IMR-90 (cell line): ENCODE measurements around the gene CEMP1. TPM values are rescaled to one million over a fixed set of nuclear protein-coding genes. Genes with fewer than 3 reads are reported as not detected.

ENCODE experiments used
- ATAC-seq: fragments of 200-7000 bp; cut with Tn5 transposase; 2 replicates; pipeline ENCODE4 v1.9.1; 2020; ENCODE audit warnings: low read depth, mild to moderate bottlenecking, moderate library complexity
- BruUV-seq: library from RNA; stranded (reverse); fragments of 400-500 nt; replicated peaks from 2 replicates; lab custom pipeline; 2021; lab: Mats Ljungman, UMichigan
- CTCF ChIA-PET: fragments of 300-600 bp; formaldehyde crosslinking; extraction: SDS; loops from one replicate; lab custom pipeline; 2021; ENCODE audit warnings: antibody characterized with exemption; lab: Yijun Ruan, JAX
- POLR2A ChIA-PET: fragments of 300-600 bp; sonication (Branson Sonifier 250); formaldehyde crosslinking; loops from one replicate; lab custom pipeline; 2022; ENCODE audit warnings: antibody characterized with exemption; ENCODE audit not compliant: unreplicated experiment; lab: Charles Lee
- DNase-seq: peaks from one replicate; pipeline ENCODE4 v3.0.0; 2013
- H2AFZ ChIP-seq: replicated peaks from 2 replicates; pipeline ENCODE3; 2013; ENCODE audit warnings: low read length, mild to moderate bottlenecking; ENCODE audit not compliant: poor library complexity
- H2AK5ac ChIP-seq: 2 replicates; pipeline ENCODE4 v1.6.1; 2013; ENCODE audit warnings: low read depth, low read length, inconsistent platforms
- H2AK9ac ChIP-seq: replicated peaks from 2 replicates; pipeline ENCODE3; 2013; ENCODE audit warnings: mild to moderate bottlenecking, low read depth, low read length, moderate library complexity; ENCODE audit not compliant: poor library complexity
- H2BK120ac ChIP-seq: 2 replicates; pipeline ENCODE4 v1.6.1; 2013; ENCODE audit warnings: low read depth, low read length, inconsistent platforms
- H2BK15ac ChIP-seq: 3 replicates; pipeline ENCODE4 v1.6.1; 2013; ENCODE audit warnings: low read depth, low read length, inconsistent platforms
- H2BK20ac ChIP-seq: 2 replicates; pipeline ENCODE4 v1.6.1; 2013; ENCODE audit warnings: low read depth, mild to moderate bottlenecking, inconsistent platforms, low read length, moderate library complexity
- H2BK5ac ChIP-seq: 2 replicates; pipeline ENCODE4 v1.6.1; 2013; ENCODE audit warnings: mild to moderate bottlenecking, low read depth, low read length, inconsistent platforms; ENCODE audit not compliant: poor library complexity, severe bottlenecking
- H3K14ac ChIP-seq: replicated peaks from 2 replicates; pipeline ENCODE4 v1.6.1; 2013; ENCODE audit warnings: low read depth, low read length, inconsistent platforms
- H3K18ac ChIP-seq: 2 replicates; pipeline ENCODE4 v1.6.1; 2013; ENCODE audit warnings: low read depth, low read length, control low read depth
- H3K23ac ChIP-seq: 2 replicates; pipeline ENCODE4 v1.6.1; 2013; ENCODE audit warnings: low read depth, low read length, inconsistent platforms
- H3K27ac ChIP-seq: 2 replicates; pipeline ENCODE4 v1.5.1; 2013; ENCODE audit warnings: mild to moderate bottlenecking, control low read depth, low read length; ENCODE audit not compliant: insufficient read depth
- H3K27me3 ChIP-seq: 2 replicates; pipeline ENCODE4 v1.6.1; 2013; ENCODE audit warnings: low read length; ENCODE audit not compliant: control insufficient read depth, insufficient read depth
- H3K36me3 ChIP-seq: 2 replicates; pipeline ENCODE4 v1.6.1; 2013; ENCODE audit warnings: low read length, mixed read lengths; ENCODE audit not compliant: control insufficient read depth, insufficient read depth
- H3K4ac ChIP-seq: 2 replicates; pipeline ENCODE4 v1.6.1; 2013; ENCODE audit warnings: low read depth, low read length, inconsistent platforms
- H3K4me1 ChIP-seq: 2 replicates; pipeline ENCODE4 v1.6.1; 2013; ENCODE audit warnings: low read length, mixed read lengths; ENCODE audit not compliant: control insufficient read depth, insufficient read depth
- H3K4me2 ChIP-seq: 2 replicates; pipeline ENCODE4 v1.6.1; 2013; ENCODE audit warnings: low read depth, mild to moderate bottlenecking, control low read depth, low read length, moderate library complexity
- H3K4me3 ChIP-seq: 2 replicates; pipeline ENCODE4 v1.5.1; 2013; ENCODE audit warnings: low read depth, mild to moderate bottlenecking, control low read depth, low read length, moderate library complexity; ENCODE audit not compliant: insufficient read depth
- H3K56ac ChIP-seq: 2 replicates; pipeline ENCODE4 v1.6.1; 2013; ENCODE audit warnings: low read length, inconsistent platforms; ENCODE audit not compliant: insufficient read depth; ENCODE audit errors: extremely low read depth
- H3K79me1 ChIP-seq, 2 experiments: 2 replicates each; pipeline ENCODE4 v1.6.1; 2013; ENCODE audit warnings: low read length in 2 of 2, inconsistent platforms in 1 of 2, low read depth in 1 of 2
- H3K9ac ChIP-seq: 2 replicates; pipeline ENCODE4 v1.6.1; 2013; ENCODE audit warnings: low read depth, low read length, control low read depth
- H3K9me1 ChIP-seq: 2 replicates; pipeline ENCODE4 v1.6.1; 2013; ENCODE audit warnings: low read length, inconsistent platforms; ENCODE audit not compliant: insufficient read depth
- H3K9me3 ChIP-seq: 2 replicates; pipeline ENCODE4 v1.6.1; 2013; ENCODE audit warnings: low read length; ENCODE audit not compliant: control insufficient read depth, insufficient read depth
- H4K20me1 ChIP-seq: 2 replicates; pipeline ENCODE4 v1.6.1; 2013; ENCODE audit warnings: low read length, inconsistent platforms; ENCODE audit not compliant: insufficient read depth
- H4K5ac ChIP-seq: 2 replicates; pipeline ENCODE4 v1.6.1; 2013; ENCODE audit warnings: mild to moderate bottlenecking, low read depth, low read length, control low read depth
- H4K8ac ChIP-seq, 2 experiments: 2 replicates each; pipeline ENCODE4 v1.6.1; 2013; ENCODE audit warnings: low read depth in 2 of 2, low read length in 2 of 2, control low read depth in 1 of 2, inconsistent platforms in 1 of 2
- H4K91ac ChIP-seq: 2 replicates; pipeline ENCODE4 v1.6.1; 2013; ENCODE audit warnings: low read depth, low read length, inconsistent platforms; ENCODE audit not compliant: insufficient read depth
- CHD1 ChIP-seq: IDR thresholded peaks from 2 replicates; pipeline ENCODE4 v1.6.1; 2012; ENCODE audit warnings: low read depth, low read length, improper control_type of control experiment
- ELK1 ChIP-seq: fragments of 150-350 bp; IDR thresholded peaks from 2 replicates; pipeline ENCODE4 v1.6.1; 2016; ENCODE audit warnings: low read depth, mild to moderate bottlenecking, low read length, moderate library complexity, borderline replicate concordance
- MAFK ChIP-seq: IDR thresholded peaks from 2 replicates; pipeline ENCODE4 v1.6.1; 2012; ENCODE audit warnings: low read depth, low read length, improper control_type of control experiment
- MXI1 ChIP-seq: IDR thresholded peaks from 2 replicates; pipeline ENCODE4 v1.6.1; 2012; ENCODE audit warnings: low read depth, mild to moderate bottlenecking, low read length, moderate library complexity, borderline replicate concordance
- NFE2L2 ChIP-seq: fragments of 150-350 bp; IDR thresholded peaks from 2 replicates; pipeline ENCODE4 v1.6.1; 2016; ENCODE audit warnings: low read depth, mild to moderate bottlenecking, low read length
- POLR2A ChIP-seq: IDR thresholded peaks from 2 replicates; pipeline ENCODE4 v1.6.1; 2012; ENCODE audit warnings: mild to moderate bottlenecking, low read depth, low read length
- RCOR1 ChIP-seq: IDR thresholded peaks from 2 replicates; pipeline ENCODE4 v1.6.1; 2012; ENCODE audit warnings: mild to moderate bottlenecking, low read length, improper control_type of control experiment; ENCODE audit not compliant: insufficient replicate concordance
- USF2 ChIP-seq: fragments of 150-350 bp; IDR thresholded peaks from 2 replicates; pipeline ENCODE4 v1.6.1; 2017; ENCODE audit warnings: mild to moderate bottlenecking, antibody characterized with exemption, low read length, low read depth
- WGBS, 2 experiments: methylation state at CpG; one replicate each; pipeline versions ENCODE4 v1.1.5 to v1.1.7; 2013; ENCODE audit warnings: missing lambda C conversion rate in 2 of 2; ENCODE audit not compliant: insufficient read length in 1 of 2; ENCODE audit errors: extremely low coverage in 2 of 2; 5-methylcytosine and 5-hydroxymethylcytosine counted together
- dilution Hi-C: fragments of 300-500 bp; cut with HindIII; formaldehyde crosslinking; loops from one replicate; pipeline ENCODE4 v1.14.3; 2018; ENCODE audit warnings: low sequenced_read_pairs; ENCODE audit not compliant: unreplicated experiment
- in situ Hi-C: fragments of 300-500 bp; cut with MboI; formaldehyde crosslinking; loops from 3 replicates; pipeline ENCODE4 v1.14.3; 2019; ENCODE audit warnings: low sequenced_read_pairs, inconsistent platforms, mixed read lengths
- intact Hi-C: fragments of 100-400 bp; cut with micrococcal nuclease; formaldehyde crosslinking; loops from 2 replicates; pipeline ENCODE4 v1.10.0; 2022
- polyA plus RNA-seq, 3 experiments: library from polyadenylated mRNA; depleted of rRNA; stranded (reverse); fragments of >200 nt; gene quantifications; 2 replicates each; pipeline ENCODE4 v1.2.3, GENCODE V29; 2012; ENCODE audit warnings: low replicate concordance in 1 of 3
- total RNA-seq: library from RNA; depleted of rRNA; stranded (reverse); fragments of >200 nt; gene quantifications from 2 replicates; pipeline ENCODE4 v1.2.3, GENCODE V29; 2012

The CEMP1 gene
- total and polyA plus RNA-seq, 2 of the 4 experiments (the other 2 are of a cell fraction): not detected

- Histone ChIP-seq H3K56ac (no peak overlapping the region), H2AFZ (no peak overlapping the region), H3K36me3 (peaks cover 57% of the 10 kb centered on the region), H3K27ac (no peak overlapping the region), H3K18ac (no peak overlapping the region), H2BK15ac (no peak overlapping the region), H3K4ac (no peak overlapping the region), H2BK120ac (no peak overlapping the region), H4K20me1 (no peaks in the 10 kb centered on the region; the same call in none of the 2 replicates), H3K4me1 (peaks cover 4% of the 10 kb centered on the region), H2BK20ac (no peak overlapping the region), H3K4me3 (no peak overlapping the region), H3K27me3 (no peaks in the 10 kb centered on the region), H3K79me1 (peaks cover 15 to 44% of the 10 kb centered on the region in 2 experiments), H2AK9ac (peak overlapping the region; percentile 39), H4K91ac (no peak overlapping the region), H3K9ac (no peak overlapping the region), H2BK5ac (no peak overlapping the region), H4K5ac (no peak overlapping the region), H3K9me1 (0 out of 2 replicates have a peak, but pooled peaks cover 3% of the 10 kb centered on the region), H3K14ac (no peak overlapping the region), H2AK5ac (no peak overlapping the region), H4K8ac (no peak overlapping the region), H3K9me3 (no peaks in the 10 kb centered on the region), H3K4me2 (no peak overlapping the region), H3K23ac (no peak overlapping the region)
- in situ Hi-C loops (no loop called here), dilution Hi-C loops (no loop called here), intact Hi-C loops (no loop called here)
- BruUV-seq: no TSS peak
- DNase-seq: no peak
- ATAC-seq: no peak
- WGBS, 2 experiments: 83% methylated on average over 6 of the region's 8 CpGs; no CpG with 5 or more reads in 1 of the 2 experiments
- TF ChIP-seq MAFK (no peak), MXI1 (no peak), POLR2A (no peak), CHD1 (no peak), USF2 (no peak), ELK1 (no peak), RCOR1 (no peak), NFE2L2 (no peak)
- ChIA-PET CTCF (no interaction called here), POLR2A (no interaction called here)
These were observed 5.1 kb downstream of the CEMP1 start for GRCh38 chr16:2526135-2526534.
